Heart left ventricle (tissue), 13 donors: ENCODE data around the gene MAMDC4.

Experiments used
- CTCF ChIP-seq, 12 donors: fragments of 200-600 bp; sonication (generic) in 4 of 12; IDR thresholded peaks; one replicate each; pipeline versions ENCODE4 v1.5.0 to v1.8.0; 2018 to 2022; ENCODE audit warnings: antibody characterized with exemption in 12 of 12, mild to moderate bottlenecking in 5 of 12
- POLR2A ChIP-seq, 2 donors: fragments of 450-650 bp; IDR thresholded peaks; one replicate each; pipeline ENCODE4 v1.6.1; 2017; ENCODE audit warnings: antibody characterized with exemption in 2 of 2, mild to moderate bottlenecking in 2 of 2, moderate library complexity in 2 of 2
- donor health status: ischemic (EF 13 %, LVEDD 7.1; RV severe dilation, severe dysfunction).
- donor health status: DM: no; HTN: yes; CAD: no.
- donor health status: DM: no; HTN: no; CAD: no.
- donor health status: ischemic (EF 25% LVEDD 6.9; RV normal size, moderate dysfunction).
- donor health status: ischemic (EF 25% LVEDD 5.7; RV mildly dilated, moderate dysfunction).
- donor health status: ischemic (EF 35%, LVEDD 5.7; RV mildly dilated, moderate dysfunction).
- donor health status: nonischemic (EF 11% LVEDD 7.7; RV severe dilation, severe dysfunction).
- donor health status: DM: yes; HTN: yes; CAD: no.
- donor health status: PGD.
- donor health status: ischemic (EF 29% LVEDD 5.4; RV normal size, mild dysfunction).
- donor health status: nonischemic (EF 23%, LVEDD 6.1; RV moderate dilation, normal function).

DNA sequence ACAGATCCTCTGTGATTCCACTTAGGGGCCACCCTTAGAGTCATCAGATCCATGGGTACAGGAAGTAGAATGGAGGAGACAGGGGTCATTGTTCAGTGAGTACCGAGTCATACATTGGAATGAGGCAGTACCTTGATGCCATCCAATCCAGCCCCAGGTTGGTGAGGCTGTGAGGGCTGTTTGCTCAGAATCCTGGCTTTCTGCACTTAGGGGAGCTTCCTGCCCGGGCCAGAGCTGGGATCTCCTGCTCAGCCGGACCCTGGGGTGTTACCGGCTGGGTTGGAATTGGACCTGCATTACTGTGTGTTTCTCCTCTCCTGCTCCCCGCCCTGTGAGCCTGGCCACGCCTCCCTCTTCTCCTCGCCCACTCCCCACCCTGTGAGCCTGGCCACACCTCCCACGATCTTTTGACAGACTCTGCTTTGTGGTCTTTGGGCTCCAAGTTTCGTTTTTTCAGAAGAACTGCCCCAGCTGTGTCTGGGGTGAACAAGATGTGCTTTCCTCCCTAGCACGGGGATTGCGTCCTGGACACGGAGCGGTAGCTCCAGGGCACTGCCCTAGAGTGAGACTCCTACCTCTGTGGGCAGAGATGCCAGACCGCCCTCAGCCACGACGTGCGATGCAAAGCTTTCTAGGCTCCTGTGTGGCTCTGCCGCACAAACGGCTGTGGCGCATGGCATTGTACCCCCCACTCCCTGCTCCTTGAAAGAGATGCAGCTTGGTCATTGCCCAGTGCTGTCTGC, 49.5 kb downstream of the MAMDC4 start:
- TF ChIP-seq CTCF (IDR thresholded peaks at IDR 0.05) (no peak), POLR2A (IDR thresholded peaks at IDR 0.05) (no peak)
